ENCODE measurements around the gene ITFG1. TPM values are rescaled to one million over a fixed set of nuclear protein-coding genes. Genes with fewer than 3 reads are reported as not detected.
"Not testable (repeated sequence)": the region's sequence is repeated elsewhere in the genome, so short reads cannot be mapped to it uniquely, and the experiment has no call there.

Gene ITFG1
- total and polyA plus RNA-seq, 4 donors, result 37.4 to 61.9 (median 48.6) TPM

DNA sequence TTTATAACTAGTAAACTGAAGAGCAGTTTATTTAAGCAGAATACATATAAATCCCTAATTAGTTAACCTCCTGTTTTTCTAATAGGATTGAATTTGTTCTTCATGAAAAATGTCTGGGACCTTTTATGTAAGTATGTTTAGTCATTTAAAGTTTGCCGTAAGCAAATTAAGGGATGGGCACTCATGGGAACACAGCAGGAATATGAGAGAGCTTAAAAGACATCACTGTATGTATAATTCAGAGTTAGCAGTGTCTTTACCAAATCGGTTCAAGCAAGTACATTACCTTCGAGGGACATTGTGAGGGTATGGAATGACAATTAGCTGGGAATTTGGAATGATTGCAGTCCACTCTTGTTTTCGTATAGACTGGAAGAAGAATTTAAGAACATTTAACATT is 299.4 kb downstream of the ITFG1 start:
- ATAC-seq (ENCODE audit: low FRiP score) (no peak), DNase-seq (no peak)
- intact Hi-C loops (cut with DNase I), result no loop called here
- Histone ChIP-seq H3K27ac (ENCODE audit: low read depth in 1 of 2, low read length in 2 of 2) (no peak overlapping the region), H3K4me3 (ENCODE audit: low read length in 2 of 2) (no peak overlapping the region), H3K9me3 (ENCODE audit: control insufficient read depth, low read length) (no peaks in the 10 kb centered on the region), H3K4me1 (ENCODE audit: control insufficient read depth in 1 of 2, insufficient read depth in 2 of 2, low read length in 2 of 2) (no peaks in the 10 kb centered on the region), H3K36me3 (ENCODE audit: control insufficient read depth in 1 of 2, insufficient read depth in 2 of 2, low read length in 1 of 2) (peaks cover 0 to 6% of the 10 kb centered on the region in 2 donors), H3K27me3 (ENCODE audit: control insufficient read depth in 1 of 2, insufficient read depth in 2 of 2, low read length in 1 of 2) (no peaks in the 10 kb centered on the region)
- WGBS, 2 donors, result 92 to 93% methylated on average over 4 of the region's 4 CpGs

GRCh38 chr16:47160422-47160821 is 300.4 kb downstream of the ITFG1 start:
- WGBS, 2 donors, result 77 to 87% methylated on average over 3 of the region's 3 CpGs
- Histone ChIP-seq H3K9me3 (ENCODE audit: control insufficient read depth, low read length) (no peaks in the 10 kb centered on the region), H3K36me3 (ENCODE audit: control insufficient read depth in 1 of 2, insufficient read depth in 2 of 2, low read length in 1 of 2) (peaks cover 0 to 6% of the 10 kb centered on the region in 2 donors), H3K4me1 (ENCODE audit: control insufficient read depth in 1 of 2, insufficient read depth in 2 of 2, low read length in 2 of 2) (no peaks in the 10 kb centered on the region), H3K4me3 (ENCODE audit: low read length in 2 of 2) (no peak overlapping the region), H3K27ac (ENCODE audit: low read depth in 1 of 2, low read length in 2 of 2) (no peak overlapping the region), H3K27me3 (ENCODE audit: control insufficient read depth in 1 of 2, insufficient read depth in 2 of 2, low read length in 1 of 2) (no peaks in the 10 kb centered on the region)
- DNase-seq (no peak), ATAC-seq (ENCODE audit: low FRiP score) (no peak)
- intact Hi-C loops (cut with DNase I), result no loop called here

DNA sequence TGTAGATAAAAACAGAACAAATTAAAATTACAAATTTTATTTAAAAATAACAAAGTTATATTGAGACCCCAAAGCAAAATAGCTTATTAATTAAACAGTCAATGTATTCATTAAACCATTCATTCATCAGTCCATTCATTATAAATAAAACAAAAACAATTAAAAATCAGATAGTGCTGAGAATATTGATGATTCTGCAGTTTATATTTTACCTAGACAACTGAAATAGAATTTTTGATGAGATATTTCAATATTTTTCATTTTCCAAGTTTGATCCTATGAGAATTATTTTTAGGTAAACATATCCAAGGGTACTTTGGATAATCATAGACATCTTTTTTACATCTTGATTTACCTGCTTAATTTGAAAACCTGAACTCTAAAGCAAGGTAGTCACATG is 301.9 kb downstream of the ITFG1 start:
- Histone ChIP-seq H3K4me1 (ENCODE audit: control insufficient read depth in 1 of 2, insufficient read depth in 2 of 2, low read length in 2 of 2) (no peaks in the 10 kb centered on the region), H3K36me3 (ENCODE audit: control insufficient read depth in 1 of 2, insufficient read depth in 2 of 2, low read length in 1 of 2) (peaks cover 0 to 6% of the 10 kb centered on the region in 2 donors), H3K27ac (ENCODE audit: low read depth in 1 of 2, low read length in 2 of 2) (no peak overlapping the region), H3K4me3 (ENCODE audit: low read length in 2 of 2) (no peak overlapping the region), H3K27me3 (ENCODE audit: control insufficient read depth in 1 of 2, insufficient read depth in 2 of 2, low read length in 1 of 2) (no peaks in the 10 kb centered on the region), H3K9me3 (ENCODE audit: control insufficient read depth, low read length) (no peaks in the 10 kb centered on the region)
- intact Hi-C loops (cut with DNase I), result no loop called here
- ATAC-seq (ENCODE audit: low FRiP score) (no peak), DNase-seq (no peak)

DNA sequence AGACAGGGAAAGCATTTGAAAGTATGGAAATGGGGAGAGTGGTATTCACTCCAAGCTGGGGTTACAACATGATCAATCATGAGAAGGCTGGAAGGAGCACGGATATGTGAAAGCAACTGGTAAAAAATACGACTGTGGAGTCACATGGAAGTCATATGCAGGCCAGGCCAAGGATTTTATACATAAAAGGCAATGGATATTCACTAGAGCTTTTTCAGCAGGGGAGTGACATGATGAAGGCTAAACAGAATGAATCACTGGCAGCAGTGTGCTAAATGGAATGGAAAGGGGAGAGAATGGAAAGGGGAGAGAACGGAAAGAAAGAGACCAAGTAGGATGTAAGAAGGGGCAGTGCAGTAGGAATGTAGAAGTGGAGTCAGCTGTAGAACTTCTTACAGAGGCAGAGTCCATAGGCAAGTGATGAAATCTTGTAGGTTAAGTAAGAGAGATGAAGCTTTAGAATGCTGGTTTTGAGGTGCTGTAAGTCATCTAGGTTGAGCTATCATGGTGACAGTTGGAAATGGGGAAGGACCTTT is 304.1 kb downstream of the ITFG1 start:
- no peaks in the 10 kb centered on the region for H3K9me3 ChIP-seq (ENCODE audit: control insufficient read depth, low read length)
- H3K36me3 ChIP-seq (ENCODE audit: control insufficient read depth in 1 of 2, insufficient read depth in 2 of 2, low read length in 1 of 2), result peaks cover 2 to 6% of the 10 kb centered on the region in 2 donors
- H3K27ac ChIP-seq (ENCODE audit: low read depth in 1 of 2, low read length in 2 of 2), result no peak overlapping the region
- WGBS, 2 donors, result 74 to 82% methylated on average over 3 of the region's 3 CpGs
- no peak for DNase-seq
- intact Hi-C loops (cut with DNase I), result no loop called here
- ATAC-seq (ENCODE audit: low FRiP score), result no peak
- no peaks in the 10 kb centered on the region for H3K4me1 ChIP-seq (ENCODE audit: control insufficient read depth in 1 of 2, insufficient read depth in 2 of 2, low read length in 2 of 2)
- no peak overlapping the region for H3K4me3 ChIP-seq (ENCODE audit: low read length in 2 of 2)
- no peaks in the 10 kb centered on the region for H3K27me3 ChIP-seq (ENCODE audit: control insufficient read depth in 1 of 2, insufficient read depth in 2 of 2, low read length in 1 of 2)

DNA sequence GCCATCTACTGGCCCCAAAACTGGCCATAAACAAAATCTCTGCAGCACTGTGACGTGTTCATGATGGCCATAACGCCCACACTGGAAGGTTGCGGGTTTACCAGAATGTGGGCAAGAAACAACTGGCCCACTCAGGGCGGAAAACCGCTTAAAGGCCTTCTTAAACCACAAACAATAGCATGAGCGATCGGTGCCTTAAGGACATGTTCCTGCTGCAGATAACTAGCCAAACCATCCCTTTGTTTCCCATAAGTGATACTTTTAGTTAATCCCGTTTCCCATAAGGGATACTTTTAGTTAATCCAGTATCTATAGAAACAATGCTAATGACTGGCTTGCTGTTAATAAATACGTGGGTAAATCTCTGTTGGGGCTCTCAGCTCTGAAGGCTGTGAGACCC is 308.4 kb downstream of the ITFG1 start:
- H3K27ac ChIP-seq (ENCODE audit: low read depth in 1 of 2, low read length in 2 of 2); H3K27me3 ChIP-seq (ENCODE audit: control insufficient read depth in 1 of 2, insufficient read depth in 2 of 2, low read length in 1 of 2); ATAC-seq (ENCODE audit: low FRiP score); H3K4me3 ChIP-seq (ENCODE audit: low read length in 2 of 2); H3K9me3 ChIP-seq (ENCODE audit: control insufficient read depth, low read length); H3K4me1 ChIP-seq (ENCODE audit: control insufficient read depth in 1 of 2, insufficient read depth in 2 of 2, low read length in 2 of 2); DNase-seq; H3K36me3 ChIP-seq (ENCODE audit: control insufficient read depth in 1 of 2, insufficient read depth in 2 of 2, low read length in 1 of 2); intact Hi-C loops (cut with DNase I): not testable (repeated sequence)
- WGBS, 2 donors, result 97 to 98% methylated on average over 9 of the region's 9 CpGs

DNA sequence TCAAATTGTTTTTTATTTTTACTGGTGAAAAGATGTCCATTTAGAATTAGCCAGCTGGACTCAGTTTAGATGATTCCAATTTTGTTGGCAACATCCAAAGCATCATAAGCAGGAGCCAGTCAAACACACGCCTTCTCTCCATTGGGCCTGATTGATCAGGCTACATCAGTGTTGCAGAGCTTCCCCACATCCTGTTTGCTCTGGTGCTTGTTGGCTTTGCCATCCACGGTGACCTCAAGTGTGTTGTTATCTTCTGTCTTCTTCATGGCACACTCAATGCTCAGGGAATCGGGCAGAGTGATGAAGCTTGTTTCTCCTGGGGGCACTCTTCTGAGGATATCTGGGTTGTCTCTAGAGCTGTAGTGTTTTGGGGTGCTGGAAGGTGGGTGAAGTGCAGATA is 310.8 kb downstream of the ITFG1 start:
- no peaks in the 10 kb centered on the region for H3K4me1 ChIP-seq (ENCODE audit: control insufficient read depth in 1 of 2, insufficient read depth in 2 of 2, low read length in 2 of 2)
- no peak overlapping the region for H3K4me3 ChIP-seq (ENCODE audit: low read length in 2 of 2)
- ATAC-seq (ENCODE audit: low FRiP score), result no peak
- H3K27ac ChIP-seq (ENCODE audit: low read depth in 1 of 2, low read length in 2 of 2), result no peak overlapping the region
- intact Hi-C loops (cut with DNase I), result no loop called here
- 95 to 98% methylated on average over 3 of the region's 3 CpGs for WGBS, 2 donors
- DNase-seq, result no peak
- peaks cover 3% of the 10 kb centered on the region for H3K9me3 ChIP-seq (ENCODE audit: control insufficient read depth, low read length)
- peaks cover 0 to 2% of the 10 kb centered on the region in 2 donors for H3K36me3 ChIP-seq (ENCODE audit: control insufficient read depth in 1 of 2, insufficient read depth in 2 of 2, low read length in 1 of 2)
- H3K27me3 ChIP-seq (ENCODE audit: control insufficient read depth in 1 of 2, insufficient read depth in 2 of 2, low read length in 1 of 2), result no peaks in the 10 kb centered on the region

GRCh38 chr16:47144559-47144877 is 316.3 kb downstream of the ITFG1 start:
- Histone ChIP-seq H3K9me3 (ENCODE audit: control insufficient read depth, low read length) (no peaks in the 10 kb centered on the region), H3K27me3 (ENCODE audit: control insufficient read depth in 1 of 2, insufficient read depth in 2 of 2, low read length in 1 of 2) (no peaks in the 10 kb centered on the region), H3K4me1 (ENCODE audit: control insufficient read depth in 1 of 2, insufficient read depth in 2 of 2, low read length in 2 of 2) (no peaks in the 10 kb centered on the region), H3K27ac (ENCODE audit: low read depth in 1 of 2, low read length in 2 of 2) (no peak overlapping the region), H3K36me3 (ENCODE audit: control insufficient read depth in 1 of 2, insufficient read depth in 2 of 2, low read length in 1 of 2) (no peaks in the 10 kb centered on the region), H3K4me3 (ENCODE audit: low read length in 2 of 2) (no peak overlapping the region)
- WGBS, 2 donors, result 14 to 18% methylated on average over 10 of the region's 10 CpGs
- ATAC-seq (ENCODE audit: low FRiP score) (peak; percentile 16), DNase-seq (no peak)
- intact Hi-C loops (cut with DNase I), result loop anchor here in 1 of 2 donors (5.0 kb wide), 1 partner anchor 1013 kb away; the partner anchor contains the start of gene ABCC12

DNA sequence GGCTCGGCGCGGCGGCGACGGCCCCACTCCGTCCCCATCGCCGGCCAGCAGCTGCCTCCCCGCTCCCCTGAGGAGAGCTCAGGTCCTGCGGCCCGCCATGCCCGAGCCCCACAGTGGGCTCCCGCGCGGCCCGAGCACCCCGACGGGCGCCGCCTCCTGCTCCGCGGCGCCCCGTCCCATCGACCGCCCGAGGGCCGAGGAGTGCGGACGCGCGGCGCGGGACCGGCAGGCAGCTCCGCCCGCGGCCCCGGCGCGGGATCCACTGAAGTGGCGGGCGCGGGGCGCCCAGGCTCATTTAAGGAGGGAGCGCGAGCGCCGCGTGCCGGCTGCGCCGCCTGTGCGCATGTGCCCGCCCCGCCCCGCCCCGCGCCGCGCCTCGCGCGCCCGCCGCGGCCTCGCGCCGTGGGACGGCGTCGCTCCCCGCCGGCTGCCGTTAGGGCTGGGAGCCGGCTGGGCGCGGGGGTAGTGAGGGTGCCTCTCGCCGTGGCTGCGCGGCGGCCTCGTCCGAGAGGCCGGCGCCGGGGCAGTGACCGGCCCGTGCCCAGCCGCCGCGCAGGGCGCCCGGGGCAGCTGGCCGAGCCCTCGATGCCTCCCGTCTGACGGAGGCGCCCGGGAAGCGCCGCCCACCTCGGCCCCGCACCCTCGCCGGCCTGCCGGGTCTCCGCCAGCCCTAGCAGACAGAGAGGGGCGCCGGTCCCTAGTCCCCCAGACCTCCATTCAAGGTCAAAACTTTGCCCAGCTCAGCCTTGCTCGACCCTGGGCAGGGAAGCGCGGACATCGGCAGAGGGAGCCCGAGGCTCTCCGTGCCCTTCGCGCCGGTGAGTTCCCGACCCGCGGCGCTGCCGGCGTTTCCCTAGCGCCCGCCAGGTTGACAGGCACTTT is 316.9 kb downstream of the ITFG1 start, which contains the start of gene NETO2:
Gene NETO2, minus strand, starts transcription at position 269 of the 882 bp plus-strand sequence. CDS start 333 bp downstream, outside the sequence.
- ATAC-seq (ENCODE audit: low FRiP score) (peak; percentile 71), DNase-seq (peak; percentile 62 to 82)
- H3K4me1 ChIP-seq (ENCODE audit: control insufficient read depth in 1 of 2, insufficient read depth in 2 of 2, low read length in 2 of 2), result no peaks in the 10 kb centered on the region
- H3K4me3 ChIP-seq (ENCODE audit: low read length in 2 of 2), result peak within 1 kb of the TSS; percentile 18 to 62
- H3K27me3 ChIP-seq (ENCODE audit: control insufficient read depth in 1 of 2, insufficient read depth in 2 of 2, low read length in 1 of 2), result no peaks in the 10 kb centered on the region
- no peak within 1 kb of the TSS for H3K27ac ChIP-seq (ENCODE audit: low read depth in 1 of 2, low read length in 2 of 2)
- H3K9me3 ChIP-seq (ENCODE audit: control insufficient read depth, low read length), result no peaks in the 10 kb centered on the region
- intact Hi-C loops (cut with DNase I), result loop anchor here (2.0 to 5.0 kb wide), 2 partner anchors 1013 kb away; partner anchors contain the start of gene ABCC12 (in 1 of the 2)
- WGBS, 2 donors, result 1 to 2% methylated on average over 37 to 130 of the region's 130 CpGs
- no peaks in the 10 kb centered on the region for H3K36me3 ChIP-seq (ENCODE audit: control insufficient read depth in 1 of 2, insufficient read depth in 2 of 2, low read length in 1 of 2)

Data from aorta (tissue), 5 donors.